HepG2 (cell line): ENCODE measurements around the gene CT45A2. TPM values are rescaled to one million over a fixed set of nuclear protein-coding genes. Genes with fewer than 3 reads are reported as not detected.
"Not testable (repeated sequence)": the region's sequence is repeated elsewhere in the genome, so short reads cannot be mapped to it uniquely, and the experiment has no call there.

Experiments
- ATAC-seq: fragments of 200-7000 bp; cut with Tn5 transposase; 3 replicates; pipeline ENCODE4 v1.9.1; 2020; ENCODE audit warnings: mild to moderate bottlenecking, moderate library complexity
- BruUV-seq: library from RNA; stranded (reverse); fragments of 400-500 nt; replicated peaks from 2 replicates; lab custom pipeline; 2021; lab: Mats Ljungman, UMichigan
- CTCF ChIA-PET: fragments of 300-600 bp; formaldehyde crosslinking; extraction: SDS; loops from one replicate; lab custom pipeline; 2021; ENCODE audit warnings: low total read pairs, inconsistent platforms, low intra/inter-chr PET ratio; lab: Yijun Ruan, JAX
- POLR2A ChIA-PET: fragments of 350-600 bp; sonication (Branson Sonifier 250); formaldehyde crosslinking; loops from one replicate; lab custom pipeline; 2020; ENCODE audit warnings: antibody characterized with exemption, inconsistent platforms; lab: Yijun Ruan, JAX
- DNase-seq: peaks from one replicate; pipeline ENCODE4 v3.0.0-alpha.2; 2015; ENCODE audit warnings: low spot score
- FAIRE-seq: peaks from 3 replicates; lab custom pipeline; 2011; peaks lifted over from hg19 to GRCh38; lab: Jason Lieb, UNC
- H2AFZ ChIP-seq: one replicate; pipeline ENCODE4 v1.6.1; 2011; ENCODE audit warnings: low read length, inconsistent platforms
- H3K27ac ChIP-seq: fragments of 300-600 bp; 3 replicates; pipeline ENCODE4 v1.8.0; 2011; ENCODE audit warnings: mixed run types, mild to moderate bottlenecking, mixed read lengths, low read length, inconsistent platforms; ENCODE audit not compliant: insufficient read depth; ENCODE audit errors: extremely low read length
- H3K27me3 ChIP-seq, 2 experiments: fragments of 200-600 bp in 1 of 2; 2 replicates in 1 of 2; 3 replicates in 1 of 2; pipeline versions ENCODE4 v1.6.0 to v1.8.0; 2011; ENCODE audit warnings: low read length in 2 of 2, mild to moderate bottlenecking in 2 of 2, moderate library complexity in 2 of 2, inconsistent platforms in 1 of 2; ENCODE audit not compliant: insufficient read depth in 2 of 2, control insufficient read depth in 1 of 2
- H3K36me3 ChIP-seq, 2 experiments: fragments of 200-600 bp in 1 of 2; replicated peaks in 1 of 2; 2 replicates in 1 of 2; 3 replicates in 1 of 2; pipeline versions ENCODE4 v1.5.1 to v1.8.0; 2011; ENCODE audit warnings: low read length in 2 of 2, inconsistent platforms in 1 of 2; ENCODE audit not compliant: insufficient read depth in 2 of 2, control insufficient read depth in 1 of 2
- H3K4me1 ChIP-seq: 2 replicates; pipeline ENCODE4 v1.5.1; 2012; ENCODE audit warnings: low read length, inconsistent platforms; ENCODE audit not compliant: insufficient read depth
- H3K4me2 ChIP-seq: 2 replicates; pipeline ENCODE4 v1.6.0; 2011; ENCODE audit warnings: low read depth, low read length, inconsistent platforms
- H3K4me3 ChIP-seq, 3 experiments: fragments of 200-600 bp in 1 of 3; sonication (generic), shearing (Covaris generic) in 1 of 3; replicated peaks in 1 of 3; 2 replicates each; pipeline ENCODE4 v1.5.1; 2011 to 2016; ENCODE audit warnings: low read length in 3 of 3, inconsistent platforms in 2 of 3, low read depth in 2 of 3, mild to moderate bottlenecking in 2 of 3, control low read depth in 1 of 3, mixed read lengths in 1 of 3; ENCODE audit not compliant: insufficient read depth in 1 of 3
- H3K79me2 ChIP-seq: one replicate; pipeline ENCODE4 v1.6.1; 2011; ENCODE audit warnings: low read length, inconsistent platforms; ENCODE audit not compliant: insufficient read depth
- H3K9ac ChIP-seq: 2 replicates; pipeline ENCODE4 v1.6.0; 2011; ENCODE audit warnings: mild to moderate bottlenecking, low read depth, low read length, inconsistent platforms; ENCODE audit not compliant: insufficient read depth
- H3K9me3 ChIP-seq: 2 replicates; pipeline ENCODE4 v1.5.1; 2012; ENCODE audit warnings: mild to moderate bottlenecking, low read length
- H4K20me1 ChIP-seq: 2 replicates; pipeline ENCODE4 v1.6.0; 2011; ENCODE audit warnings: inconsistent platforms, mild to moderate bottlenecking, low read length, moderate library complexity; ENCODE audit not compliant: insufficient read depth
- WGBS: methylation state at CpG from one replicate; pipeline ENCODE4 v1.1.6; 2017; ENCODE audit warnings: low lambda C conversion rate; 5-methylcytosine and 5-hydroxymethylcytosine counted together
- in situ Hi-C: cut with HindIII; loops from 2 replicates; pipeline ENCODE4 v1.10.0; 2017; ENCODE audit warnings: low pct_unique_long_range_greater_than_20kb; ENCODE audit not compliant: extremely low pct_ligation_motif_present
- intact Hi-C: fragments of 100-400 bp; cut with micrococcal nuclease; formaldehyde crosslinking; loops from one replicate; pipeline ENCODE4 v1.10.0; 2022; ENCODE audit not compliant: unreplicated experiment
- polyA plus RNA-seq, 8 experiments: library from polyadenylated mRNA; depleted of rRNA in 3 of 8; stranded (reverse) in 7 of 8; unstranded in 1 of 8; fragments of >200 nt; fragmentation: Illumina TruSeq in 4 of 8; extraction: Trizol in 4 of 8; gene quantifications; 2 replicates each; pipeline versions ENCODE4 v1.2.1 to v1.2.3, GENCODE V29; 2011 to 2016; ENCODE audit warnings: low read depth in 4 of 8, missing spikeins in 1 of 8, mixed read lengths in 1 of 8; ENCODE audit not compliant: insufficient read depth in 1 of 8
- total RNA-seq, 5 experiments: library from RNA; depleted of rRNA; stranded (reverse); fragments of >200 nt; fragmentation: Illumina TruSeq; extraction: Trizol; gene quantifications; 2 replicates each; pipeline ENCODE4 v1.2.3, GENCODE V29; 2016; ENCODE audit warnings: low read depth in 1 of 5

CT45A2 gene
- total and polyA plus RNA-seq, 2 of the 13 experiments (the other 11 are each of a cell fraction or from before 2014, with no cell fraction given) = not detected

DNA sequence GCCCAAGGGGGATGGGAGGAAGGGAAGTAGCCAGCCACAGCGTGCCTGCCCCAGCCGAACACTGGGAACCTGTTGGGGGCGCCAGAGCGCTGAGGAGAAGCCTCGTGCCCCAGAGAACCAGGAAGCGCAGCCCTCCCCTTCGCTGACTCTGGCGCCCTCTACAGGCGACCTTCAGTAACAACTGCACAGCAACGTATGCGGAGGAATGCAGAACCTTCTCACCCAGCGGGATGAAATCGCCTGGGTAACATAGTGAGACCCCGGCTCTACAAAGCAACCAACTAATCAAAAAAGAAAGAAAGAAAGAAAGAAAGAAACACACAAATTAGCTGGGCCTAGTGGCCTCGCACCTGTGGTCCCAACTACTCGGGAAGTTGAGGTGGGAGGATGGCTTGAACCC lies 17.1 kb downstream of the CT45A2 start, which contains the start of gene CT45A6:
CT45A6 (minus strand) TSS at position 101 of the 400 bp plus-strand sequence. CDS start 3,794 bp downstream, outside the sequence.
- intact Hi-C loops, in situ Hi-C loops, CTCF ChIA-PET, H3K36me3 ChIP-seq, H4K20me1 ChIP-seq, ATAC-seq, POLR2A ChIA-PET, H3K79me2 ChIP-seq, FAIRE-seq, H3K4me1 ChIP-seq, H3K4me2 ChIP-seq, H2AFZ ChIP-seq, H3K4me3 ChIP-seq, H3K27me3 ChIP-seq, BruUV-seq, H3K9me3 ChIP-seq, H3K27ac ChIP-seq, DNase-seq, H3K9ac ChIP-seq: not testable (repeated sequence)
- no CpG with 5 or more reads among the region's 16 CpGs for WGBS

DNA sequence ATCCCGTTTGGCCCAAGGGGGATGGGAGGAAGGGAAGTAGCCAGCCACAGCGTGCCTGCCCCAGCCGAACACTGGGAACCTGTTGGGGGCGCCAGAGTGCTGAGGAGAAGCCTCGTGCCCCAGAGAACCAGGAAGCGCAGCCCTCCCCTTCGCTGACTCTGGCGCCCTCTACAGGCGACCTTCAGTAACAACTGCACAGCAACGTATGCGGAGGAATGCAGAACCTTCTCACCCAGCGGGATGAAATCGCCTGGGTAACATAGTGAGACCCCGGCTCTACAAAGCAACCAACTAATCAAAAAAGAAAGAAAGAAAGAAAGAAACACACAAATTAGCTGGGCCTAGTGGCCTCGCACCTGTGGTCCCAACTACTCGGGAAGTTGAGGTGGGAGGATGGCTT lies 34.4 kb downstream of the CT45A2 start, which contains the start of gene CT45A5:
CT45A5 (minus strand) TSS at position 101 of the 400 bp plus-strand sequence. CDS start 3,774 bp downstream, outside the sequence.
- DNase-seq, FAIRE-seq, in situ Hi-C loops, H4K20me1 ChIP-seq, ATAC-seq, H3K36me3 ChIP-seq, H3K27ac ChIP-seq, H3K79me2 ChIP-seq, BruUV-seq, H2AFZ ChIP-seq, H3K4me2 ChIP-seq, intact Hi-C loops, H3K27me3 ChIP-seq, POLR2A ChIA-PET, H3K9me3 ChIP-seq, CTCF ChIA-PET, H3K4me1 ChIP-seq, H3K9ac ChIP-seq, H3K4me3 ChIP-seq: not testable (repeated sequence)
- no CpG with 5 or more reads among the region's 16 CpGs for WGBS

GRCh38 chrX:135768091-135768490 lies 51.7 kb downstream of the CT45A2 start, which contains the start of gene CT45A3:
Gene CT45A3, minus strand, starts transcription at chrX:135768191. Its CDS starts 3,747 bp downstream, at chrX:135764444.
- WGBS = no CpG with 5 or more reads among the region's 17 CpGs
- in situ Hi-C loops = not testable (repeated sequence)

More at GRCh38 chrX:135768091-135768490, 51.7 kb downstream of the CT45A2 start, which contains the start of gene CT45A3:
- H3K4me1 ChIP-seq, H3K27ac ChIP-seq, POLR2A ChIA-PET, H3K4me3 ChIP-seq, ATAC-seq, FAIRE-seq, H4K20me1 ChIP-seq, CTCF ChIA-PET, H3K36me3 ChIP-seq, H3K27me3 ChIP-seq, BruUV-seq, H3K9me3 ChIP-seq, intact Hi-C loops, H3K9ac ChIP-seq, H3K79me2 ChIP-seq, H2AFZ ChIP-seq, DNase-seq, H3K4me2 ChIP-seq: not testable (repeated sequence)

Other genes with a start within 250 kb of the CT45A2 start
- not detected in 2 replicates for gene CT45A1, start 106.4 kb downstream of the CT45A2 start, total RNA-seq (2016; rRNA removed; fragmentation: Illumina TruSeq; extraction: Trizol)
- not detected in 2 replicates for gene CT45A1, start 106.4 kb downstream of the CT45A2 start, polyA plus RNA-seq (2011; rRNA removed)
- gene CT45A3, start 51.8 kb downstream of the CT45A2 start, total RNA-seq (2016; rRNA removed; fragmentation: Illumina TruSeq; extraction: Trizol) = not detected in 2 replicates
- gene CT45A3, start 51.8 kb downstream of the CT45A2 start, polyA plus RNA-seq (2011; rRNA removed) = not detected in 2 replicates
- not detected in 2 replicates for gene CT45A5, start 34.5 kb downstream of the CT45A2 start, total RNA-seq (2016; rRNA removed; fragmentation: Illumina TruSeq; extraction: Trizol)
- not detected in 2 replicates for gene CT45A5, start 34.5 kb downstream of the CT45A2 start, polyA plus RNA-seq (2011; rRNA removed)
- gene CT45A6, start 17.2 kb downstream of the CT45A2 start, total RNA-seq (2016; rRNA removed; fragmentation: Illumina TruSeq; extraction: Trizol) = not detected in 2 replicates
- not detected in 2 replicates for gene CT45A6, start 17.2 kb downstream of the CT45A2 start, polyA plus RNA-seq (2011; rRNA removed)
- not detected in 2 replicates for gene CT45A7, start 17.3 kb upstream of the CT45A2 start, total RNA-seq (2016; rRNA removed; fragmentation: Illumina TruSeq; extraction: Trizol)
- gene CT45A7, start 17.3 kb upstream of the CT45A2 start, polyA plus RNA-seq (2011; rRNA removed) = not detected in 2 replicates
- not detected in 2 replicates for gene CT45A8, start 34.5 kb upstream of the CT45A2 start, total RNA-seq (2016; rRNA removed; fragmentation: Illumina TruSeq; extraction: Trizol)
- not detected in 2 replicates for gene CT45A8, start 34.5 kb upstream of the CT45A2 start, polyA plus RNA-seq (2011; rRNA removed)
- not detected in 2 replicates for gene CT45A9, start 51.8 kb upstream of the CT45A2 start, total RNA-seq (2016; rRNA removed; fragmentation: Illumina TruSeq; extraction: Trizol)
- not detected in 2 replicates for gene CT45A9, start 51.8 kb upstream of the CT45A2 start, polyA plus RNA-seq (2011; rRNA removed)
- not detected in 2 replicates for gene CT45A10, start 73.4 kb upstream of the CT45A2 start, total RNA-seq (2016; rRNA removed; fragmentation: Illumina TruSeq; extraction: Trizol)
- not detected in 2 replicates for gene CT45A10, start 73.4 kb upstream of the CT45A2 start, polyA plus RNA-seq (2011; rRNA removed)
- gene SAGE1, start 73.7 kb upstream of the CT45A2 start, total RNA-seq (2016; rRNA removed; fragmentation: Illumina TruSeq; extraction: Trizol) = not detected in 2 replicates
- gene SAGE1, start 73.7 kb upstream of the CT45A2 start, polyA plus RNA-seq (2011; rRNA removed) = not detected in 2 replicates
- gene MMGT1, start 154.0 kb upstream of the CT45A2 start, total RNA-seq (2016; rRNA removed; fragmentation: Illumina TruSeq; extraction: Trizol) = 7.4 and 7.5 TPM in 2 replicates
- 7.1 and 8.8 TPM in 2 replicates for gene MMGT1, start 154.0 kb upstream of the CT45A2 start, polyA plus RNA-seq (2011; rRNA removed)
- 5.1 and 8.0 TPM in 2 replicates for gene SLC9A6, start 165.4 kb upstream of the CT45A2 start, total RNA-seq (2016; rRNA removed; fragmentation: Illumina TruSeq; extraction: Trizol)
- 3.9 TPM in 2 replicates for gene SLC9A6, start 165.4 kb upstream of the CT45A2 start, polyA plus RNA-seq (2011; rRNA removed)